ENCODE measurements around the gene PYGB.

DNA sequence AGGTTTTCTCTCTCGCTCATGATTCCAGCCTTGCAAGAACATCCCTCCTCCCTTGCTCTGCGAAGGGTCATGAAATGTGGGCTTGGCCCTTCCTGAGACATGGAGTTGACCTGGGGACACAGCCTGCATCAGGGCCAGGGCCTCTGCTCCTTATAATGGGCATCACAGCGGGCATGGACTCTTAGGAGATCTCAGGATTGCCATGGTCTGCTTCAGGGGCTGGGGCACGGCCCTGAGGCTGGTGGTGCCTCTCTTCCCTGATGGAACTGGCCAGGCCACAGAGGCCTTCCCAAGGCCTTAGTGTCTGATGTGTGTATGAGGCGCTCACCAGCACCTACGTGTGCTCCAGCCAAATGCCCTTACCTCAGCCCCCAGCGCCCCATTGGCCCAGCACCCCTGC lies 28.5 kb upstream of the PYGB start:
- no peak for TF ChIP-seq CTCF (conservative IDR thresholded peaks at IDR 0.05; ENCODE audit: low read depth, low read length)
- no peak for TF ChIP-seq EZH2 (IDR thresholded peaks at IDR 0.05; ENCODE audit: low read length, unreplicated experiment)

Measured in PC-3 (cell line).